ENCODE results near the gene MIR17HG.

Gene MIR17HG

GRCh38 chr13:91369441-91369831 lies 21.9 kb downstream of the MIR17HG start:
- no peak for DNase-seq

- DNase-seq = no peak
Observed at GRCh38 chr13:91370501-91370900, 23.0 kb downstream of the MIR17HG start.

GRCh38 chr13:91372911-91373310 lies 25.4 kb downstream of the MIR17HG start:
- no peak for DNase-seq

- DNase-seq = no peak
Observed at GRCh38 chr13:91375116-91375729, 27.7 kb downstream of the MIR17HG start.

GRCh38 chr13:91381371-91381770 lies 33.9 kb downstream of the MIR17HG start:
- DNase-seq = no peak

- no peak for DNase-seq
Observed at GRCh38 chr13:91383836-91384235, 36.3 kb downstream of the MIR17HG start.

- no peak for DNase-seq
Observed at GRCh38 chr13:91384896-91385295, 37.4 kb downstream of the MIR17HG start.

- no peak for DNase-seq
Observed at GRCh38 chr13:91389186-91389585, 41.7 kb downstream of the MIR17HG start.

GRCh38 chr13:91397595-91397994 lies 50.1 kb downstream of the MIR17HG start:
- no peak for DNase-seq

GRCh38 chr13:91398413-91399188 lies 51.1 kb downstream of the MIR17HG start, which contains the start of gene GPC5:
Gene GPC5 (plus strand): TSS chr13:91398621.
- peak; percentile 76 for DNase-seq

GRCh38 chr13:91399189-91400062 lies 51.9 kb downstream of the MIR17HG start:
- DNase-seq = no peak

GRCh38 chr13:91400063-91400399 lies 52.5 kb downstream of the MIR17HG start:
- DNase-seq = no peak

- no peak for DNase-seq
Observed at GRCh38 chr13:91400671-91401070, 53.2 kb downstream of the MIR17HG start.

- DNase-seq = no peak
Observed at GRCh38 chr13:91401920-91402319, 54.4 kb downstream of the MIR17HG start.
